Subcutaneous adipose tissue (tissue), 4 donors: ENCODE data around the gene GIGYF2. TPM values are rescaled to one million over a fixed set of nuclear protein-coding genes. Genes with fewer than 3 reads are reported as not detected.

ENCODE experiments used
- total RNA-seq, 4 donors: library from RNA; depleted of rRNA; stranded (reverse); fragments of >200 nt; gene quantifications; one replicate each; pipeline ENCODE4 v1.1.0, GENCODE V29; 2016
- TF ChIP-seq, protein P1 (sequence below): fragments of 450-650 bp; IDR thresholded peaks from one replicate; pipeline ENCODE4 v1.5.1; 2016; ENCODE audit warnings: low read depth, mild to moderate bottlenecking, control low read depth, antibody characterized with exemption, moderate library complexity

The GIGYF2 gene
- total RNA-seq, 4 donors from 2014 or later: 73.8 to 90.4 (median 82.6) TPM

DNA sequence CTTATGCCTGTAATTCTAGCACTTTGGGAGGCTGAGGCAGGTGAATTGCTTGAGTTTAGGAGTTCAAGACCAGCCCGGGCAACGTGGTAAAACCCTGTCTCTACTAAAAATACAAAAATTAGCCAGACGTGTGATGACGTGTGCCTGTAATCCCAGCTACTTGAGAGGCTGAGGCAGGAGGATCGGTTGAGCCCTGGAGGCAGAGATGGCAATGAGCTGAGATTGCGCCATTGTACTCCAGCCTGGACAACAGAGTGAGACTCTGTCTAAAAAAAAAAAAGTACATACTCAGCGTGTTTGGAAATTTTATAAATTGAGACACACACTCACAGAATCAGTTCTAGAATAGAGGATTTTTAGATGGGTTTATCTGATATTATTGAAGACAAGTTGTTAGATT, 17.1 kb upstream of the GIGYF2 start:
- TF ChIP-seq, protein P1, sequence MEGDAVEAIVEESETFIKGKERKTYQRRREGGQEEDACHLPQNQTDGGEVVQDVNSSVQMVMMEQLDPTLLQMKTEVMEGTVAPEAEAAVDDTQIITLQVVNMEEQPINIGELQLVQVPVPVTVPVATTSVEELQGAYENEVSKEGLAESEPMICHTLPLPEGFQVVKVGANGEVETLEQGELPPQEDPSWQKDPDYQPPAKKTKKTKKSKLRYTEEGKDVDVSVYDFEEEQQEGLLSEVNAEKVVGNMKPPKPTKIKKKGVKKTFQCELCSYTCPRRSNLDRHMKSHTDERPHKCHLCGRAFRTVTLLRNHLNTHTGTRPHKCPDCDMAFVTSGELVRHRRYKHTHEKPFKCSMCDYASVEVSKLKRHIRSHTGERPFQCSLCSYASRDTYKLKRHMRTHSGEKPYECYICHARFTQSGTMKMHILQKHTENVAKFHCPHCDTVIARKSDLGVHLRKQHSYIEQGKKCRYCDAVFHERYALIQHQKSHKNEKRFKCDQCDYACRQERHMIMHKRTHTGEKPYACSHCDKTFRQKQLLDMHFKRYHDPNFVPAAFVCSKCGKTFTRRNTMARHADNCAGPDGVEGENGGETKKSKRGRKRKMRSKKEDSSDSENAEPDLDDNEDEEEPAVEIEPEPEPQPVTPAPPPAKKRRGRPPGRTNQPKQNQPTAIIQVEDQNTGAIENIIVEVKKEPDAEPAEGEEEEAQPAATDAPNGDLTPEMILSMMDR: no peak

DNA sequence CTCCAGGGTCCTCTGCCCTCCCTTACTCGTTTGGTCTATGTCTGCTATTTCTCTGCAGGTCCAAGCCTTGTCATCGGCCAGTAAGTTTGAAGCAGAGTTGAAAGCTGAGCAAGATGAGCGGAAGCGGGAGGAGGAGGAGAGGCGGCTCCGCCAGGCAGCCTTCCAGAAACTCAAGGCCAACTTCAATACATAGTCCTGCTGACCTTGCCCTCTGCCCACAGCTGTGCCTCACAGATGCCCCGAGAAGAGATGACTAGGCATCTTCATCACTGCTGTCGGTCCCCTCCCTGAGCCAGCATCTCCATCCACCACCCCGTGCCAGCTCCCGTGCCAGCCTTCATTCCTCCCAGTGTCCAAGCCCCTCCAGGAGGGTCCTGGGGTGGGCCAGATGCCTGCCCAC, 15.6 kb upstream of the GIGYF2 start:
- TF ChIP-seq, protein P1: no peak

DNA sequence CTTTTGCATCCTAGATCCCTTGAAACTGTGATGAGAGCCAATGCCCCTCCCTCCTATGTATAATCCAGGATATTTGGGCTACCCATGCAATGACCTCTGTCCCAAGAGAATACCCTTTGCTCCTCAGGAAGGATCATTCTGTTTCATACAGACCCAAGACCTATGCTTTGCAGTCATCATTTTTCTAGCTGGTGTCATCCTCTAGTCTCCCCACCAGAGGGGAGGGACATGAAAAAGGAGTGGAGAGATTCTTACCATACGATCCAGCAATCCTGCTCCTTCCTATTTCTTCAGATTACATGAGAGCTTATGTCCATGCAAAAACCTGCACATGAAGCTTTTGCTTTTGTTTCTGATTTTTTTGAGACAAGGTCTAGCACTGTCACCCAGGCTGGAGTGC, 13.8 kb upstream of the GIGYF2 start:
- TF ChIP-seq, protein P1: no peak

DNA sequence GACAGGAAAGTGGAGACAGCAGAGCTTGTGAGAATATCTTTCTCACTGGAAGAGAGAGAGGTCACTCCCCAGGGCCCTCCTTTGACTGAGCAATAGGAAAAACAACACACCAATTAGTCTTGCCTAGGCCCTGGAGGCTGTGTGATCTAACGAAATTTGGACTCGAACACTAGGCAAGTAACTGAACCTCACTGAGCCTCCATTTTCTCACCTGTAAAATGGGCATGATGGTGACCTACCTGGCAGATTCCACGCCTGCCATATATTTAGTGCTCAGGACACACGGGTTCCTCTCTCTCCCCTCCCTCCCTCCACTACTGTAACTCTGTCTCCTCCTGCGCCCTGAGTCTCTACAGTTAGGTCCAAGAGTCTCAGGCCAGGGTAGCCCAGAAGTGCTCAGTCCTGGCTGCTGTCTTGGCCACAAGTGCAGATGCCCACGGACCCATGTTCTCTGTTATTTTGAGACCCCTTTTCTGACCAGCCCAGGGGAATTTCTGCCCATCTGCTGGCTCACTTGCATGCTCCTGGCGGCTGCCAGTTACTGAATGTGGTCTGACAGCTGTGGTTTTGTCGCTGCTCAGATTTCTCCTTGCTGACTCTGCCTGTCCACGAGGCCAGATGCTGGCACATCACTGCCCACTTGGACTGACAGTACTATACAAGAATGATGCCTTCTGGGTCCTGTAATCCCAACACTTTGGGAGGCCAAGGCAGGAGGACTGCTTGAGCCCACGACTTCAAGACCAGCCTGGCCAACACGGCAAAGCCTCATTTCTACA, 9.6 kb upstream of the GIGYF2 start:
- TF ChIP-seq, protein P1: no peak

DNA sequence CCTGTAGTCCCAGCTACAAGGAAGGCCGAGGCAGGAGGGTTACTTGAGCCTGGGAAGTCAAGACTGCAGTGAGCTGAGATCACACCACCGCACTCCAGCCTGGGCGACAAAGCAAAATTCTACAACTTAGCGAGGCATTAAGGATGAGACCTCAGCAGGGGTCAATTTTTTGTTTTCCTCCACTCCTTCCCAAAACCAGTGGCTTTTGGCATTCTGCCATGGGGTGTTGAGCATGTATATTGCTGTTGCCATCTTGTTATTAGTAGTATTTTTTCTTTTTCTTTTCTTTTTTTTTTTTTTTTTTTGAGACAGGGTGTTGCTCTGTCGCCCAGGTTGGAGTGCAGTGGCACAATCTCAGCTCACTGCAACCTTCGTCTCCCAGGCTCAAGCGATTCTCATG, 8.9 kb upstream of the GIGYF2 start:
- TF ChIP-seq, protein P1: no peak

DNA sequence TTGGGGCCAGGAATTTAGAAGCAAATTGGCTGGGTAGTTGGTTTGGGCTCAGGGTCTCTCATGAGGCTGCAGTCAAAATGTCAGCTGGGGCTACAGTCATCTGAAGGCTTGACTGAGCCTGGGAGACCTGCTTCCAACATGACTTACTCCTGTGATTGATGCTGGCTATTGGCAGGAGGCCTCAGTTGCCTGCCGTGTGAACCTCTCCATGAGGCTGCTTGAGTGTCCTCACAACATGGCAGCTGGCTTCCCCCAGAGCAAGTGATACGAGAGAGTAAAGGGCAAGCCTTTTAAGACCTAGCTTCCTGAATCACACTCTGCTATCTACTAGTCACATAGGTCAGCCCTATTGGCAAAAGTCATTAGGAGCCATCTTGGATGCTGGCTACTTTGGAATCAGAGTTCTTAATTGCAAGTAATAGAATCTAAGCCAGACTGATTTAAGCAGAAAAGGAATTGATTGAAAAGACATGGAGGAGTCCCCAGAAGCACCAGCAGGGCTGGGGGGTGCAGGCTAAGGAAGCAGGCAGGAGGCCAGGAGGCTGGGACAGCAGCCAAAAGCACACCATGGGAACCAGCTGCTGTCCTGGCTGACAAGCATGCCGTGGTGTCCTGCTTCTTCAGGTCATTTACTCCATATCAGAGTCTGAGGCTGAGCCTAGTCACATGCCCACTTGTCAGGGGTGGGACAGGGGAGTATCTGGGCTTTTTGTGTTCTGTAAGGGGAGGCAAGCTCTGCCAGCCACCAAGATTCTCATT, 7.8 kb upstream of the GIGYF2 start:
- TF ChIP-seq, protein P1: no peak

DNA sequence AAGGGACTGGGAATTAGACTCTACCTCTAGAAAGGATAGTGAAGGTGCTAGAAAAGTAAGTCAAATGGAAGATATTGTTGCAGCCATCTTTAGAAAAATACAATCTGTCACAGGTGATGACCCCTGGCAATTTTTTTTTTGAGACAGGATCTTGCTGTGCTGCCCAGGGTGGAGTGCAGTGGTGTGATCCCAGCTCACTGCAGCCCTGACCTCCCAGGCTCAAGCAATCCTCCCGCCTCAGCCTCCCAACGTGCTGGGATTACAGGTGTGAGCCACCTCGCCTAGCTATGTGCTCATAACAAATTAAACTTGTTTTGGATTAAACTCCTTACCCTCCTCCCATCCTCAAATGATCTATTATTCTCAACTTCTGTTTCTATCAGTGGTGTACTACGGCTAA, 3.8 kb upstream of the GIGYF2 start:
- TF ChIP-seq, protein P1: no peak
